Activated naive CD8-positive, alpha-beta T cell treated with anti-CD3 and anti-CD28 coated beads, Interleukin-2, amount 50 U/mL, for 24 hours (primary cell): ENCODE measurements around the gene MACROD2.

ENCODE experiments used
- ATAC-seq: fragments of 150-1000 bp; cut with Tn5 transposase; one replicate; pipeline ENCODE4 v1.10.0; 2021
- DNase-seq: peaks from one replicate; pipeline ENCODE4 v3.0.0; 2021
- H3K27ac Mint-ChIP-seq: one replicate; pipeline ENCODE4 v1.8.0; 2021; ENCODE audit warnings: mild to moderate bottlenecking, mixed read lengths
- H3K27me3 Mint-ChIP-seq: one replicate; pipeline ENCODE4 v1.8.0; 2021; ENCODE audit warnings: mixed read lengths
- H3K36me3 Mint-ChIP-seq: one replicate; pipeline ENCODE4 v1.8.0; 2021; ENCODE audit warnings: low read depth, mixed read lengths
- H3K4me1 Mint-ChIP-seq: one replicate; pipeline ENCODE4 v1.8.0; 2021; ENCODE audit warnings: mixed read lengths
- H3K4me3 Mint-ChIP-seq: one replicate; pipeline ENCODE4 v1.8.0; 2021; ENCODE audit warnings: mild to moderate bottlenecking, moderate library complexity, mixed read lengths
- H3K9me3 Mint-ChIP-seq: one replicate; pipeline ENCODE4 v1.8.0; 2021; ENCODE audit warnings: mixed read lengths

MACROD2 gene

DNA sequence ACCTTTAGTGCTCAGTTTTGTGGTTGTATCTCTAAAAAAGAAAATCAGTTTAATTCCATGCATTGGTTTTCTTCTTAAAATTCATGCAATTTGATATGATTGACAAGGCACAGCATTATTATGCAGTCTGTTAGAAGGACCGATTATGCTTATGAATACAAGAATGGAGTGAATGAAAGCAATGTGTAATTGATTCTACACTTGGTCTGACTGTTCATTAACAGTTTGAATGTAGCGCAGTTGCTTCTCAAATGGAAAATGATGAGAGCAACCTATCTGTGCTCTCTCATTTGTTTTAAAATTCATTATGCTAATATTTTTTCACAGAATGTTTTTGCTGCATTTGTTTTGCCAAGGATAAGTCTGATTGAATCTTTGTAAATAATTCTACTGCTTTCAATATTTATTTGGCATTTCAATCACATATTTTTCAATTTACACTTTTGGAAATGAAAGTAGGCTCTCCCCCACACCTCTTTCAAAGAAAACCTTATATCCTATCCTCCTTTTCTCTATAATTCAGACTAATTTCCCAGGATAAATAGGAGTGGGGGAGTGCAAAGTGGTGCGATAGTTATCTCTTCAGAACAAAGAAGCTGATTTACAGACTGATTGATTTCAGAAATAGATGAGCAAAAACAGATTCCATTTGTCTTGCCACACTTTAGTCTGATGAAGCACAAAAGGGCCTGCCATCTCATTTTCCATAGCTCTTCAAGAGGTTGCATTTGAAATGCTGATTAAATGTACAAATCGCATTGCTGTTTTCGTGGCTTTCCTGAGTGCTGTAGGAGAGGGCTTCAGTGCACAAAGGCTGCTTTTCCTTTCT lies 1227.4 kb downstream of the MACROD2 start:
- H3K36me3 Mint-ChIP-seq = no peaks in the 10 kb centered on the region
- no peak for DNase-seq
- no peak overlapping the region for H3K27ac Mint-ChIP-seq
- peaks cover 10% of the 10 kb centered on the region for H3K9me3 Mint-ChIP-seq
- H3K4me1 Mint-ChIP-seq = no peaks in the 10 kb centered on the region
- H3K4me3 Mint-ChIP-seq = no peak overlapping the region
- ATAC-seq = no peak
- no peaks in the 10 kb centered on the region for H3K27me3 Mint-ChIP-seq

DNA sequence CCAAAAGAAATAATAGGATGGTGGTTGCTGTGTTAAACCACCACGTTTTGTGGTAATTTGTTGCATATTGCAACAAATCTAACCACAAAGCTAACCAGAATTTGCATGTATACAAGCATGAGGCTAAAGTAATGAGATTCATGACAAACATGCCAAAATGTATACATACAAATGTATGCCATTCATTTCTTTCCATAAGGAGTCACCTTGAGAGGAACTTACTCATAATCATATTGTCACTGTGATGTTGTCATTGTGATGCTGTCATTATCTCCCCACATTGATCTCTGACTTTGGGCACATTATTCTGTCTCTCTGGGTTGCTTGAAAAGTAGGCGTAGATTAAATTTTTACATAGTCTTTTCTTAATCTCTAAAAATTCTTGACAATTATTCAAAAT lies 1228.9 kb downstream of the MACROD2 start:
- Mint-ChIP-seq H3K27me3 (no peaks in the 10 kb centered on the region), H3K9me3 (peaks cover 10% of the 10 kb centered on the region), H3K4me3 (no peak overlapping the region), H3K27ac (no peak overlapping the region), H3K36me3 (no peaks in the 10 kb centered on the region), H3K4me1 (no peaks in the 10 kb centered on the region)
- ATAC-seq = no peak
- DNase-seq = no peak

DNA sequence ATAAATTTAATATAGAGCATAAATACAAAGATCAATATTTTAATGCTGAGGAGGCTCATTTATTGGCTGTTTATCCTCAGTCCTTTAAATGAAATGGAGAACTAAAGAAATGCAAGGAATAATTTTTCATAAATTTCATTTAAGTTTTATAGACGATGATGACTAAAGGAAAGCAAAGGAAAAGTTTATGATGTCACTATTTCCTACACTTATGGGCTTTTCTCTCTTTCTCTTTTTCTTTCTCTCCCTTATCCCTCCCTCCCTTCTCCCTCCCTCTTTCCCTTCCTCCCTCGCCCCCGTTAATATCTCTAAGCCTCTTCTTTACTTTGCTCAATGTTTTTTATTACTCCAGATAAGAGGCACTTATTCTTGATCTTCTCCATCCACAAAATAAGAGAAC lies 1231.8 kb downstream of the MACROD2 start:
- Mint-ChIP-seq H3K36me3 (no peaks in the 10 kb centered on the region), H3K4me3 (no peak overlapping the region), H3K27ac (no peak overlapping the region), H3K4me1 (no peaks in the 10 kb centered on the region), H3K9me3 (peaks cover 4% of the 10 kb centered on the region), H3K27me3 (no peaks in the 10 kb centered on the region)
- ATAC-seq (no peak), DNase-seq (no peak)

DNA sequence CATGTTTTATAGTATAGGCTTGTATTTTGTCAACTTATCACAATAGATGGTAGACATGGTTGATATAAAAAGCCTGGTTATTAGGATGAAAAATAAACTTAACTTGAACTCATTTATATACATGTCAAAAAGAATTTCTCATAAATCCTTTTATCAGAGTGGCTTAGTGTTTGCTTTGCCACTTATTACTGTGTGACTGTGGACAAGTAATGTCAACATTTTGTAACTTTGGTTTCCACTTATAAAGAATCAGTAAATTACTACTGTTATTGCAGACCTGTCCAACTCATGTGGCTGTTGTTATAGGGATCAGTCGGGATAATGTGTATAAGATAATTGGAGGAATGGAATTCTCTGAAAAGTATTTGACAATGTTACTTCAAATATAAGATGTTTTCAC lies 1236.9 kb downstream of the MACROD2 start:
- Mint-ChIP-seq H3K4me3 (no peak overlapping the region), H3K9me3 (peaks cover 5% of the 10 kb centered on the region), H3K36me3 (no peaks in the 10 kb centered on the region), H3K4me1 (no peaks in the 10 kb centered on the region), H3K27me3 (no peaks in the 10 kb centered on the region), H3K27ac (no peak overlapping the region)
- ATAC-seq (no peak), DNase-seq (no peak)

DNA sequence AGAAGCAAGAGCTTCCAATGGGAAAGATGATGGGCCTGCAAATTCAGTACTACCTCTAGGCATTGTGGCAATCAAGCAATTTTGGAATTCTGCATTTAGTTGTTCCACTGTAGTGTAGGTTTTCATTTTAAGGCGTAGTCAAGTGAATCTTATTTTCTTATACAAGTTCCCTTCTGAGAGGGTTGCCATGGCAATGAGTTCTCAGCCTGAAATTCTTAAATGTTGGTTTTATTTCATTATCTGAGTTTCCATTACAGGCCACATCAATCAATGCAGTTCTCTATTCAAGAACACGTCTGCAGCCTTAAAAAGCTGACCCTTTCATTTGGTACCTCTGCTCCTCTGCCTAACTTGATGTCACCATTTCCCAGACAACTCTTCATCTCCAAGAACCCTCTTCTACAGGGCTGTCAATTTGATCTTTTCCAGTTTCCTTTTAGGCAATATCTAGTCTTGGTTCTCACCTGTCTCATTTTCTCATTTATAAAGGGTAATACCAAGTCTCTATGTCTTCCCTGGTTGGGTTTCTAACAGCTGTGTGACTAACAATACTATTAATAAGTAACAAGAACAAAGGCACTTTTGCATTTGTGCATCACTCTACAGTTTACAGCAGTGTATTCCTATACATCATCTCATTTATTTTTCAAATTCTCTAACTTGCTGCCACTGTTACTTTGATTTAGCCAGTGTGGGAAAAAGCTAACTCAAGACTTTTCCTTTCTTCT lies 1240.3 kb downstream of the MACROD2 start:
- Mint-ChIP-seq H3K4me3 (no peak overlapping the region), H3K4me1 (no peaks in the 10 kb centered on the region), H3K27me3 (no peaks in the 10 kb centered on the region), H3K9me3 (peaks cover 5% of the 10 kb centered on the region), H3K27ac (no peak overlapping the region), H3K36me3 (no peaks in the 10 kb centered on the region)
- ATAC-seq = no peak
- DNase-seq = no peak

DNA sequence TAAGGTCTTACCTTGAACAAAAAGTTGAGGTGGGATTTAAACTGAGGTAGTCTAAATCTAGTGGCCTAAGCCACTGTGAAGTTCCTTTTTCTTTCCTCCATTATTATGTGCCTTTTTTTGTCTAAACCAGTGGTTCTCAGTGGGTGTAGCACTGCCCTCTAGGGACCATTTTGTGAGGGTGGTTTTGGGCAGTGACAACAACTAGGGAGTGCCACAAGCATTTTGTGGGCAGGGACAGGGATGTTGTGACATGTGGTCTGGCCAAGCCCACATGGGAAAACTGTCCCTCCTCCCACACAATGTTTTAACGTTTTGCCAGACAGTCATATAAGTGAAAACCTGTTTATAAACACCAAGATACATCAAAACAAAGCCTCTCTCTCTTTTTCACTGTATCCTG lies 1241.5 kb downstream of the MACROD2 start:
- H3K9me3 Mint-ChIP-seq = peaks cover 5% of the 10 kb centered on the region
- H3K27ac Mint-ChIP-seq = no peak overlapping the region
- no peaks in the 10 kb centered on the region for H3K4me1 Mint-ChIP-seq
- no peaks in the 10 kb centered on the region for H3K27me3 Mint-ChIP-seq
- DNase-seq (no peak), ATAC-seq (no peak)
- no peak overlapping the region for H3K4me3 Mint-ChIP-seq
- no peaks in the 10 kb centered on the region for H3K36me3 Mint-ChIP-seq

DNA sequence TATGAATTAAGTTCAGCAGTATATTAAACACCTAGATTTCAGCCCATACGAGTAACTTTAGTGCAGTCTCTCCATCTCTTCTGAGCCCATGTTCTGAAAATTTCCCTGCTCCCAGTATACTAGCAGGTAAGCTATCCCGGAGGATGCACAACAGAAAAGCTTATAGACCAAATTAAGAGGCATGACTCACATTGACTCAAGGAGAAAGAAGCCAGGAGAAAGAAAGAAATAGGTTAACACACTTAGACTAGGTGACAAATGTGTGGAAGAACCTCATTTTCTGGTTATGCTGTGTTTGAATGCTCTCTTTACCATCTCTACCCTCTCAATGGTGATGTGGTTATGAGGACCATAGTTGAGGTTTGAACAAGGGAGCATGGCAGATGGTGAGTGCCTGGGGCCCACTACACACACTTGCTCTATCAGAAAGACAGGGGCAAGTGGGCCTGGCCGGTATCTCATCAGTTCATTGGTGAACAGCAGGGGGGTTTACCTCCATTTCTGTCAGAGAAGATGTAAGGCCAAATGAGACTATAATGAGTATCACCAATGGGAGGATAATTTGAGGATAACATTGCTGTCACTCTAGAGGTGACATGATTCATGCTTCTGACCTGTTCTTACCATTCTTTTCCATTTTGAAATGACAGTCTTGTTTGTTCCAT lies 1244.4 kb downstream of the MACROD2 start:
- Mint-ChIP-seq H3K9me3 (peaks cover 1% of the 10 kb centered on the region), H3K4me3 (no peak overlapping the region), H3K27ac (no peak overlapping the region), H3K36me3 (no peaks in the 10 kb centered on the region), H3K4me1 (no peaks in the 10 kb centered on the region), H3K27me3 (no peaks in the 10 kb centered on the region)
- no peak for ATAC-seq
- DNase-seq = no peak

DNA sequence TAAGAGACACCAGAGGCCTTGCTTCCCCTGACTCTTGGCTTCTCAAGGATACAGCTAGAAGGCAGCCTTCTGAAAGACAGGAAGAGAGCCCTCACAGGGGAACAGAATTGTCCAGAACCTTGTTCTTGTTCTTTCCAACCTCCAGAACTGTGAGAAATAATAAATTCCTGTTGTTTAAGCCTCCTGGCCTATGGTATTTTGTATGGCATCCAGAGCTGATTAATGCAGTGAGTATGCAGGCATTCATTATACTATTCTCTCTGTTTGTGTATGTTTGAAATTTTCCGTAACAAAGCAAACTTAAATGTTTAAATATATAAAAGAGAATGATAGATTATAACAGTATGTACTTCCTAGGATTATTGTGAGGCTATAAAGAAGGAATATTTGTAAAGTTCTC lies 1245.5 kb downstream of the MACROD2 start:
- no peak overlapping the region for H3K27ac Mint-ChIP-seq
- no peaks in the 10 kb centered on the region for H3K27me3 Mint-ChIP-seq
- DNase-seq (no peak), ATAC-seq (no peak)
- no peaks in the 10 kb centered on the region for H3K36me3 Mint-ChIP-seq
- no peak overlapping the region for H3K4me3 Mint-ChIP-seq
- no peaks in the 10 kb centered on the region for H3K4me1 Mint-ChIP-seq
- no peaks in the 10 kb centered on the region for H3K9me3 Mint-ChIP-seq

DNA sequence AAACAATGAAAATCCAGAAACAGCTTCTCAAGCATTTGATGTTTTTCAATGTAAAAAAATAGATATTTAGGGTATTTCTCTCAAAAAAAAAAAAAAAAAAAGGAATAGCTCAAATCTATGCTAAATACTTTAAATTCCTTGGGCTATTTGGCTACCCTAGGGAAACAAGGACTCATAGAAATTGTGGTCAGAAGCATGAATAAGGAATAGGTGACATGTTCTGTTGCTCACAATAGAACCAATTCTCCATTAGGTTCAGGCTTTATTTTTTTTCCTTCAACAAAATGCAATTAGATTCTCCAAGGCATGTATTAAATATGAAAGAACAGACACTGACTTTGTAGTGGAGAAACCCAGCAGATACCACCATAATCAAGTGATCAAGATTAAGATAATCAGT lies 1246.4 kb downstream of the MACROD2 start:
- no peaks in the 10 kb centered on the region for H3K9me3 Mint-ChIP-seq
- H3K27ac Mint-ChIP-seq = no peak overlapping the region
- H3K36me3 Mint-ChIP-seq = no peaks in the 10 kb centered on the region
- DNase-seq (no peak), ATAC-seq (no peak)
- no peak overlapping the region for H3K4me3 Mint-ChIP-seq
- H3K27me3 Mint-ChIP-seq = no peaks in the 10 kb centered on the region
- H3K4me1 Mint-ChIP-seq = no peaks in the 10 kb centered on the region

DNA sequence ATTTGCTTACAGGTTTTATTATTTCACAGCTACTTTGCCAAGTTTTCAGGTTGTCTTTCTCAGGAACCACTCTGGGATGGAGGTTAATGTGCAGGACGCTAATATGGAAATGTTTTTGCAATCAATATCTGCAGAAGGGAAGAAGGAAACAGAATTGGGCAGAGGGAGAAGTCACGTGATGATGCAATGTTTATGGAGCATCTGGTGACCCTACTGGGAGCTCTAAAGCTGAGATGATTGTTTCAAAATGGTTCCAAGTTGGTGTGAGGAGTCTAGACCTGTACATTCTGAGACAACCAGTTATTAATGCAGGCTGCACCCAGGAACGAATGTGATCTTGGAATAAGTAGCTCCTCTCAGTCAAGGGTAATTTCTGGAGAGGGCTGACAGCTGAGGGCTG lies 1247.5 kb downstream of the MACROD2 start:
- Mint-ChIP-seq H3K4me3 (no peak overlapping the region), H3K4me1 (no peaks in the 10 kb centered on the region), H3K9me3 (no peaks in the 10 kb centered on the region), H3K27me3 (no peaks in the 10 kb centered on the region), H3K36me3 (no peaks in the 10 kb centered on the region), H3K27ac (no peak overlapping the region)
- DNase-seq = no peak
- ATAC-seq = no peak

DNA sequence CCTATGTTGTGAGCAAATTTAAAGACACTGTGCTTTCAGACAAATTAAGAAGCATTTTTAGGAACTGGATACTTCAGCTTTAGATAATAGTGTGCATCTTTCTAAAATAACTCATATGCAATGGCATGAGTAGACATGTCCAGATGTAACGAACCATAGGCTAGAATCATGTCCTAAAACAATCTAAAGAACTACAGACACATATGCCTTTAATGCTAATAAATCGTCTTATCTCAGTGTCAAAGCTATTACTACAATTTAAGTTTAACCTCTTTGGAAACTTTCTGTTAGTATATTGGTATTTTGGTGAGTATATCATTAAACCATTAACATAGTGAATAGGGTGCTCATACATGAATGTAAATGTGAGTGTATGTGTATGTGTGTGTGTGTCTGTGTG lies 1250.6 kb downstream of the MACROD2 start:
- H3K9me3 Mint-ChIP-seq = peaks cover 10% of the 10 kb centered on the region
- ATAC-seq = no peak
- no peaks in the 10 kb centered on the region for H3K36me3 Mint-ChIP-seq

DNA sequence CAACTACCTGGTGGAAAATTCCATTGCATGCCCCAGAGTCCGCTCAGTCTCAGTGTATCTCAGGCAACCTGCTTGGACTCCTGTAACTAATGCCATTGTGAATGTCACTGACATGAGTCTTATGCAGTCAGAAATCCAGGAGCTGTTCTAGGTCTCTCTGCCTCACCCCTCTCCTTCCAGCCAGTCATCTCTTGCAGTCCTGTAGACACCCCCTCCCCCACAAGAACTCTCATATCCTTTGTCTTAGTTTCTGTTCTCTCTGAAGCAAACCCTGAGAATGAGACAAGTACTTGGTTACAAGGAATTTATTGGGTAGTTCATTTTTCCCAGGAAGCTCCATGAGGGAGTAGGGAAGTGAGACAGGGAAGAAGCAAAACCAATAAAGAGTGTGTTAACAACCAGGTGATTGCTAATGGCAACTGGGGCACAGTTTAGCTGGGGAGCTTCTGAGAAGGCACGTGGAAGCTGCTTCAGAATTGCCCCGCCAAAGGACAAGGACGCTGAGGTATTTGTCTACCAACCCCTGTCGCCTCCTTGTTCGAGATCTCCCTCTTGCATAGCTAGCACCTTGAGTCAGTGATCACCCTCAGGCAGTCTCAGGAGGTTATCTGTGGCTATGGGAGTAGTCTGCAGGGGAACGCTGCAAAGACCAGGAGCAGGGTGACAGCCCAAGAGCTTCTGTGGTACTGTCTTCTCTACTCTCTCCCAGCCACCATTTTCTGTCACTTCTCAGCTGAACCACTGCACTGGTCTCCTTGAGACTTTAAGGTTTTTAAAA lies 1253.5 kb downstream of the MACROD2 start:
- Mint-ChIP-seq H3K4me3 (no peak overlapping the region), H3K4me1 (no peaks in the 10 kb centered on the region), H3K36me3 (no peaks in the 10 kb centered on the region), H3K27ac (no peak overlapping the region), H3K27me3 (no peaks in the 10 kb centered on the region), H3K9me3 (peaks cover 11% of the 10 kb centered on the region)
- no peak for ATAC-seq
- no peak for DNase-seq

More for the DNA sequence above, 1250.6 kb downstream of the MACROD2 start:
- DNase-seq = no peak
- Mint-ChIP-seq H3K4me1 (no peaks in the 10 kb centered on the region), H3K27ac (no peak overlapping the region), H3K27me3 (no peaks in the 10 kb centered on the region), H3K4me3 (no peak overlapping the region)

DNA sequence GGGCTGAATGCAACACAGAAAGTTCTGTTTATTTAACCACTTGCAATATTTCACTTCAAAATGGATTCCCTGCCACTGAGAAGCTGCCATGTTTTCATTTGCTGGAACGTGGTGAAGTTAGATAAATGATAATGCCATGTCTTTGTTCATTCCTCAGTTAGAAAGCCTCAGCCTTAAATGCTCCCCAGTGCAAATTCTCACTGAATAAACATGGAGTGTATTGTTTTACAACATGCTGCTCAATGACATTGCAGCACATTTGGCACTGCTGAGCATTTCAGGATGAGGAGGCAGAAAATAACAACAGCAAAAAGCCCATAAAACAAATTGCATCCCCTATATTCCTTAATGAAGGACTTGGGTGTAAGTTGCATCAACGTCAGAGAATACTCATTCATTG lies 1255.9 kb downstream of the MACROD2 start:
- no peaks in the 10 kb centered on the region for H3K36me3 Mint-ChIP-seq
- peaks cover 11% of the 10 kb centered on the region for H3K9me3 Mint-ChIP-seq
- DNase-seq (no peak), ATAC-seq (no peak)
- H3K27me3 Mint-ChIP-seq = no peaks in the 10 kb centered on the region
- no peaks in the 10 kb centered on the region for H3K4me1 Mint-ChIP-seq
- no peak overlapping the region for H3K4me3 Mint-ChIP-seq
- H3K27ac Mint-ChIP-seq = no peak overlapping the region

DNA sequence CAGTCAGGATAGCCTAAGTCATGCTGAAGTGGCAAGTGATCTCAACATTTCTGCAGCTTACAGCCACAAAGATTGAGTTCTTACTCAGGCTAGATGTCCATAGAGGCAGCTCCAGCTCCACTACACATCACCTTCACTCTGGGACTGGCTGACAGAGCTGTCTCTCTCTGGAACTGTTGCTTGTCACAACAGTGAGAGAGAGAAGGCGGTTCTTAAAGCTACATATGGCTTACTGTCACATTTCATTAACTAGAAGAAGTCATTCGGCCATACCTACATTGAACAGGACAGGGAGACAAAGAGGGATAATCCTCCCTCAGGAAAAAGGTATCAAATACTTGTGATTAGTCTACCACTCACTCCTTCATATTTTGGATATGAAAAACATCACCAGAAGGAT lies 1257.0 kb downstream of the MACROD2 start:
- no peak overlapping the region for H3K4me3 Mint-ChIP-seq
- H3K36me3 Mint-ChIP-seq = no peaks in the 10 kb centered on the region
- H3K9me3 Mint-ChIP-seq = peaks cover 11% of the 10 kb centered on the region
- no peaks in the 10 kb centered on the region for H3K4me1 Mint-ChIP-seq
- DNase-seq (no peak), ATAC-seq (no peak)
- H3K27me3 Mint-ChIP-seq = no peaks in the 10 kb centered on the region
- no peak overlapping the region for H3K27ac Mint-ChIP-seq
